BLaER1 (cell line): Measurements from ENCODE around the gene FAM186B.

ENCODE experiments used
- H3K27ac ChIP-seq: shearing (Covaris generic); formaldehyde crosslinking; 2 replicates; pipeline ENCODE4 v1.8.1; 2022
- H3K27me3 ChIP-seq: shearing (Covaris generic); formaldehyde crosslinking; 2 replicates; pipeline ENCODE4 v1.8.1; 2022
- H3K36me3 ChIP-seq: shearing (Covaris generic); formaldehyde crosslinking; 2 replicates; pipeline ENCODE4 v1.8.1; 2022
- H3K4me1 ChIP-seq: shearing (Covaris generic); formaldehyde crosslinking; 2 replicates; pipeline ENCODE4 v1.8.1; 2022
- H3K4me2 ChIP-seq: shearing (Covaris generic); formaldehyde crosslinking; 2 replicates; pipeline ENCODE4 v1.8.1; 2022
- H3K4me3 ChIP-seq: shearing (Covaris generic); formaldehyde crosslinking; 2 replicates; pipeline ENCODE4 v1.8.1; 2022
- H3K9ac ChIP-seq: shearing (Covaris generic); formaldehyde crosslinking; 2 replicates; pipeline ENCODE4 v1.8.1; 2022
- H3K9me3 ChIP-seq: shearing (Covaris generic); formaldehyde crosslinking; 2 replicates; pipeline ENCODE4 v1.8.1; 2022
- H4K20me1 ChIP-seq: shearing (Covaris generic); formaldehyde crosslinking; 2 replicates; pipeline ENCODE4 v1.8.1; 2022
- Cebpa-rat ChIP-seq: shearing (Covaris generic); IDR thresholded peaks from 2 replicates; pipeline ENCODE4 v1.8.1; 2022

The FAM186B gene

DNA sequence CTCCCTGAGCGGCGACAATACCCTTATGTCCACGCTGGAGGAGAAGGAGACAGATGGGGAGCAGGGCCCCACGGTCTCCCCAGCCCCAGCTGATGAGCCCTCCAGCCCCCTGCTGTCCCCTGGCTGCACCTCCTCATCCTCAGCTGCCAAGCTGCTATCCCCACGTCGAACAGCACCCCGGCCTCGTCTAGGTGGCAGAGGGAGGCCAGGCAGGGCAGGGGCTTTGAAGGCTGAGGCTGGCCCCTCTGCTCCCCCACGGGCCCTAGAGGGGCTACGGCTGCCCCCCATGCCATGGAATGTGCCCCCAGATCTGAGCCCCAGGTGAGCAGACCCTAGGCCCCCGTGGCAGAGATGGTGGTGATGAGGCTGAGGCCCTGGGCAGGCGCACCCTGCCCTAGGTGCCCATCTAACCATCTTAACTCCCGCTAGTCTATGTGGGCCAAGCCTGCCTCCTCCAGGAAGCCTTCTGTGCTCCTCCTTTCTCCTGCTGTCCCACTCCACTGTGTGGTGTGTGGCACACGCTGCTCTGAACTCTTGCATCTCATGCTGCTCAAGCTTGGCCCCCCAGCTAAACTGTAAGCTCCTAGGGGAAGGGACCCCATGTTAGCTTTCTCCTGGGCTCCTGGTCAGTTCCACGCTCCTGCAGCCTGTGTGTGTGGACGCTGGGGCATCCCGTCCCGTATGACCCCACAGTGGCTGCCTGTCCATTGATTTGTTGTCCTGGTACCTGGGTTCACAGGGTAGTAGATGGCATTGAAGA is 49.6 kb downstream of the FAM186B start:
- H3K4me1 ChIP-seq = peaks cover 26% of the 10 kb centered on the region
- H4K20me1 ChIP-seq = no peaks in the 10 kb centered on the region
- no peak overlapping the region for H3K9ac ChIP-seq
- H3K9me3 ChIP-seq = no peaks in the 10 kb centered on the region
- no peak overlapping the region for H3K4me2 ChIP-seq
- peaks cover 54% of the 10 kb centered on the region for H3K36me3 ChIP-seq
- no peak for TF ChIP-seq Cebpa-rat
- no peak overlapping the region for H3K4me3 ChIP-seq
- no peaks in the 10 kb centered on the region for H3K27me3 ChIP-seq
- H3K27ac ChIP-seq = no peak overlapping the region

DNA sequence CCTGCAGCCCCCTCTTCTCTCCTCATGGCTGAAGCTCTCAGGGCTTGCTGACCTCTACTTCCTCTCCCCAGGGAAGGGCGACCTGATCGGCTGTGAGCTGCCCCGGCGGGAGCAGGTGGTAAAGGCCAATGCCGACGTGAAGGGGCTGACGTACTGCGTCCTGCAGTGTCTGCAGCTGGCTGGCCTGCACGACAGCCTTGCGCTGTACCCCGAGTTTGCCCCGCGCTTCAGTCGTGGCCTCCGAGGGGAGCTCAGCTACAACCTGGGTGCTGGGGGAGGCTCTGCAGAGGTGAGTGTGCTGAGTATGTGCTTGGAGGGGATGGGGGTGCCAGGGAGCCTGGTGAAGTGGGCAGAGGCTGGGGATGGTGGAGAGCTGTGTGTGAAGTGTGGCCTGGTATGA is 51.2 kb downstream of the FAM186B start:
- peaks cover 29% of the 10 kb centered on the region for H3K4me1 ChIP-seq
- no peak overlapping the region for H3K4me3 ChIP-seq
- TF ChIP-seq Cebpa-rat = no peak
- H3K9me3 ChIP-seq = no peaks in the 10 kb centered on the region
- no peak overlapping the region for H3K27ac ChIP-seq
- peak overlapping the region; percentile 10 for H3K4me2 ChIP-seq
- peaks cover 38% of the 10 kb centered on the region for H3K36me3 ChIP-seq
- no peaks in the 10 kb centered on the region for H4K20me1 ChIP-seq
- H3K9ac ChIP-seq = no peak overlapping the region
- peaks cover 6% of the 10 kb centered on the region for H3K27me3 ChIP-seq

DNA sequence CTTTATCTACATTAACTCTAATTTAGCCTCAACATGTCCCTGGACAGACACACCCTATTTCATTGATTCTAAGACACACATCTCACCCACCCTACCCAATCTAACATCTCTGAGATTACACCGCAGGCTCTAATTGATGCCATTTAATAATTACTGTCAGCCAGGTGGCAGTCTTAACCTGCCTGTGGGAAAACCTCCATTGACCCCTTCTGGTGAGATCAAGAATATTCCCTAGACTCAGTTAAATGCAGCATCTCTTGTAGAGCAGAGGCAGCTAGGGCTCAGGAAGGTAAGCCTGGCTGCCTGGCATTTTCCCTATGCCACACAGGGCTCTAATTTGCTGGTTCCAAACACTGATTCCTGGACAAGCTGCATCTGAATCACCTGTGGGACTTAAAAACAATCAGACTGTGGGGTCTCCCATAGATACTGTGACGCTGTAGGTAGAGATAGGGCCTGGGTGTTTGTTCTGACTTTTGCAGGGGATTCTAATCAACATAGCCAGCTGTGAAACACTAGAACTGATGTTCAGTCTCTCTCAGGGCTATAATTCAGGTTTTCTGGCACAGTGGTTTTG is 51.8 kb downstream of the FAM186B start:
- peaks cover 32% of the 10 kb centered on the region for H3K36me3 ChIP-seq
- no peak overlapping the region for H3K9ac ChIP-seq
- no peaks in the 10 kb centered on the region for H4K20me1 ChIP-seq
- no peak overlapping the region for H3K27ac ChIP-seq
- no peak for TF ChIP-seq Cebpa-rat
- H3K9me3 ChIP-seq = no peaks in the 10 kb centered on the region
- H3K4me3 ChIP-seq = no peak overlapping the region
- peak overlapping the region; percentile 10; the same call in 1 of the 2 replicates for H3K4me2 ChIP-seq
- peaks cover 36% of the 10 kb centered on the region for H3K4me1 ChIP-seq
- H3K27me3 ChIP-seq = peaks cover 12% of the 10 kb centered on the region

DNA sequence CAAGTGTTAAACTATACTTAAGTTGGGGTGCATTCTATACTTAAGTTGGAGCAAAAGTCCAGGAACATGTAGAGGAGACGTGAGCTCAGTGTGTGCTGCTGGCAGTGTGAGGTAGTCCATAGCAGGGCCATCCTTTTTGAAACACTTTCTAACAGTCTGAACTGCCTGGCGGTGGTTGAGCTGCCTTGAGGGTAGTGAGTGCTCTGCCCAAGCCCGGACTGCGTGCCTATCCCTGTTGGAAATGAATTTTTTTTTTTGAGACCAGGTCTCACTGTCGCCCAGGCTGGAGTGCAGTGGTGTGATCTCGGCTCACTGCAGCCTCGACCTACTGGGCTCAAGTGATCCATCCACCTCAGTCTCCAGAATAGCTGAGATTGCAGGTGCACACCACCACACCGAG is 52.5 kb downstream of the FAM186B start:
- no peak for TF ChIP-seq Cebpa-rat
- H3K27ac ChIP-seq = no peak overlapping the region
- peaks cover 38% of the 10 kb centered on the region for H3K4me1 ChIP-seq
- peaks cover 19% of the 10 kb centered on the region for H3K27me3 ChIP-seq
- no peaks in the 10 kb centered on the region for H3K9me3 ChIP-seq
- peak overlapping the region; percentile 56 for H3K4me2 ChIP-seq
- H3K9ac ChIP-seq = no peak overlapping the region
- H4K20me1 ChIP-seq = no peaks in the 10 kb centered on the region
- no peak overlapping the region for H3K4me3 ChIP-seq
- peaks cover 24% of the 10 kb centered on the region for H3K36me3 ChIP-seq

DNA sequence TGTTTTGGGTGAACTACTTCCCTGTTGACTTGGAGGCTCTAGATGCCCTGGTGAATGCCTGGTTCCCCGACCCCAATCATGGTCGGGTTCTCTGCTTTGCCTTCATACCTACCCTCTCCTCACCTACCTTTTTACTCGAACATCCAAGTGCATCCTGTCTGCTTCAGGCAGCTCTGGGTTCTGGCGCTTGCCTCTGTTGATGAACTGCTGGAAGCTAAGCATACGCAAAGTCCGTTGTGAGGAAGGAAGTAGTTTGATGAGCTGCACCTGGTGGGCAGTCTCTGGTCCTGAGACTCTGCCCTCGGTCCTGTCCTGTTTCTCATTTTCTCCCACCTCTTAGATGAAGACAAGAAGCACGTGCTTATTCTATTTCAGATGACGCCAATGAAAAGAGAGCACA is 53.0 kb downstream of the FAM186B start:
- no peaks in the 10 kb centered on the region for H4K20me1 ChIP-seq
- no peak overlapping the region for H3K4me3 ChIP-seq
- H3K27ac ChIP-seq = no peak overlapping the region
- no peak for TF ChIP-seq Cebpa-rat
- peak overlapping the region; percentile 56 for H3K4me2 ChIP-seq
- H3K27me3 ChIP-seq = peaks cover 24% of the 10 kb centered on the region
- peaks cover 38% of the 10 kb centered on the region for H3K4me1 ChIP-seq
- peaks cover 20% of the 10 kb centered on the region for H3K36me3 ChIP-seq
- H3K9me3 ChIP-seq = no peaks in the 10 kb centered on the region
- H3K9ac ChIP-seq = no peak overlapping the region

DNA sequence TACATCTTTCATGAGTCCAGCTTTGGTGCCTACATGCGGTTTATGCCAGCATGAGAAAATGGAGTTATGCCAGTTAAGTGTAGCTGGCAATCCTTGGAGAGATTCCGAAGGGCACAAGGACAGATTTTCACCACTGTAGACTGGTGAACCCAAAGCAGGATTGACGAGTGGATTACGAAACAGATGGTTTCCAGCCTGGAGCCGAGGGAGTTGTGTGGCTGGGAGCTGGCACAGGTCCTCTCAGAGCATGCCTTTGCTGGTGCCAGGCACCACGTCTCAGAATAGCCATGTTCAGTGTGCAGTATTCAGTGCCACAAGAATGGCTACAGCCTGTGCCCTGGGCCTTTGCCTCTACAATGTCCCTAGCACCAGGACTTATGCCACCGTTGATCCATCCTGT is 53.4 kb downstream of the FAM186B start:
- Histone ChIP-seq H3K9me3 (no peaks in the 10 kb centered on the region), H3K27ac (no peak overlapping the region), H3K4me1 (peaks cover 38% of the 10 kb centered on the region), H4K20me1 (no peaks in the 10 kb centered on the region), H3K4me3 (no peak overlapping the region), H3K27me3 (peaks cover 28% of the 10 kb centered on the region), H3K4me2 (peak overlapping the region; percentile 56), H3K36me3 (peaks cover 16% of the 10 kb centered on the region), H3K9ac (no peak overlapping the region)
- TF ChIP-seq Cebpa-rat = 0 out of 2 replicates have a peak, but pooled peaks have one; percentile 12

DNA sequence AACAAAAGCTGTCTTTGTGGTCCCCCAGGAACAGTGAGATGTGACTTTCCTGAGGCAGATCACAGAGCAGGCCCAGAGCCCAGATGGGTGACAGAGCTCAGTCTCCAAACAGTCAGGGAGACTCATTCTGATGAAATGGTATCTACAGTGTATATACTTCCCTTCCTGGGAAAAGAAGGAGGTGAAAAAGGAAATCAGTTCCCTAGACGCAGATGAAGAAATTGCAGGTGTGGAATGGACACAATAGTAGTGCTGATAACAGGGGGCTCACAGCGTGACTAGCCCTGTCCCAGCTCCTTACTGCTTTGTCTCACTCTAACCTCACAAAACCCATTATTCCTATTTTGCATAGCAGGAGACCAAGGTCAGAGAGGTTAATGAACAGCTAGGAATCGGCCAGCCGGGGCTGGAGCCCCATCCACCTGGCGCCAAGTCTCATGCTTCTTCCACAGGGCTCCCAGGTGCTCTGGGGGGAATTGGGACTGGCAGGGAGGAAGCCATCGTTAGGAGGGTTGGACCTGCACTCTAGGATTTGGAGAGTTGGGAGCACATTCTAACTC is 54.7 kb downstream of the FAM186B start:
- Histone ChIP-seq H3K4me2 (no peak overlapping the region), H3K9ac (no peak overlapping the region), H3K4me1 (peaks cover 38% of the 10 kb centered on the region), H3K27me3 (peaks cover 33% of the 10 kb centered on the region), H3K36me3 (peaks cover 3% of the 10 kb centered on the region), H3K9me3 (no peaks in the 10 kb centered on the region), H3K27ac (no peak overlapping the region), H4K20me1 (no peaks in the 10 kb centered on the region), H3K4me3 (no peak overlapping the region)
- no peak for TF ChIP-seq Cebpa-rat

DNA sequence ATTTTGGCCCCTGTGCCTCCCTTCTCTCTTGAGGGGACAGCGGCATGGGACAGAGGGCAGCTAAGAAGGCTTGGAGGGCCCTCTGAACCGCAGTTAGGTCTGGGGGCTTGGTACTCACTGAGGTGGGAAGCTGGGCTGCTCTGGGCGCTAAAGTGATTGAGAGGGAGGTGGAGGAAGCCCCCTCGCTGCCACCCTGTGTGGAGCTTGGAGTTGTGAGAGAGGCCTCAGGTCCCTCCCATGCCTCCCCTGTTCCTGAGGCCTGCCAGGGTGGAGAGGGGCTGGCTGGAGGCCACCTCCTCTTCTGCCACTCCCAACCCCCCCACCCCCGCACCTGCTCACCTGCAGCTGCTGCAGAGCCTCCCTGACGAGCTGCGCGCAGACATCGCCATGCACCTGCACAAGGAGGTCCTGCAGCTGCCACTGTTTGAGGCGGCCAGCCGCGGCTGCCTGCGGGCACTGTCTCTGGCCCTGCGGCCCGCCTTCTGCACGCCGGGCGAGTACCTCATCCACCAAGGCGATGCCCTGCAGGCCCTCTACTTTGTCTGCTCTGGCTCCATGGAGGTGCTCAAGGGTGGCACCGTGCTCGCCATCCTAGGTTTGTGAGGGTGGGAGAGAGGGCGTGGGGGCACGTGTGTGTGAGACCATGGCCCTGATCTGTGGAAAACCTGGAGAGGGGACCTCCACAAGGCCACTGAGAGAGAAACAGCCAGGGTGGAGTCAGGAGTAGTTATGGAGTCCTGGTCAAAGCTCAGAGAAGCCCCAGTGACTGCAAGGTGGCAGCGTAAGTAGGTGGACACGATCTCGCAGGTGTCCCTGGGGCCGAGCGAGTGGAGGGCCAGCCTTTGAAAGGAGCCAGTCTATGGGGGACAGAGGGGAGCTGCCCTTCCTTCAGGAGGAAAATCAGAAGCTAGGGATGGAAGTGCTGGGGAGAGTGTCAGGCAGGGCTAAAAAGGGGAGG is 55.4 kb downstream of the FAM186B start:
- no peaks in the 10 kb centered on the region for H3K9me3 ChIP-seq
- no peak overlapping the region for H3K4me3 ChIP-seq
- H3K27ac ChIP-seq = no peak overlapping the region
- H3K27me3 ChIP-seq = peaks cover 33% of the 10 kb centered on the region
- TF ChIP-seq Cebpa-rat = no peak
- no peaks in the 10 kb centered on the region for H3K36me3 ChIP-seq
- H3K4me1 ChIP-seq = peaks cover 38% of the 10 kb centered on the region
- no peak overlapping the region for H3K9ac ChIP-seq
- H3K4me2 ChIP-seq = peak overlapping the region; percentile 74; the same call in 1 of the 2 replicates
- H4K20me1 ChIP-seq = no peaks in the 10 kb centered on the region

DNA sequence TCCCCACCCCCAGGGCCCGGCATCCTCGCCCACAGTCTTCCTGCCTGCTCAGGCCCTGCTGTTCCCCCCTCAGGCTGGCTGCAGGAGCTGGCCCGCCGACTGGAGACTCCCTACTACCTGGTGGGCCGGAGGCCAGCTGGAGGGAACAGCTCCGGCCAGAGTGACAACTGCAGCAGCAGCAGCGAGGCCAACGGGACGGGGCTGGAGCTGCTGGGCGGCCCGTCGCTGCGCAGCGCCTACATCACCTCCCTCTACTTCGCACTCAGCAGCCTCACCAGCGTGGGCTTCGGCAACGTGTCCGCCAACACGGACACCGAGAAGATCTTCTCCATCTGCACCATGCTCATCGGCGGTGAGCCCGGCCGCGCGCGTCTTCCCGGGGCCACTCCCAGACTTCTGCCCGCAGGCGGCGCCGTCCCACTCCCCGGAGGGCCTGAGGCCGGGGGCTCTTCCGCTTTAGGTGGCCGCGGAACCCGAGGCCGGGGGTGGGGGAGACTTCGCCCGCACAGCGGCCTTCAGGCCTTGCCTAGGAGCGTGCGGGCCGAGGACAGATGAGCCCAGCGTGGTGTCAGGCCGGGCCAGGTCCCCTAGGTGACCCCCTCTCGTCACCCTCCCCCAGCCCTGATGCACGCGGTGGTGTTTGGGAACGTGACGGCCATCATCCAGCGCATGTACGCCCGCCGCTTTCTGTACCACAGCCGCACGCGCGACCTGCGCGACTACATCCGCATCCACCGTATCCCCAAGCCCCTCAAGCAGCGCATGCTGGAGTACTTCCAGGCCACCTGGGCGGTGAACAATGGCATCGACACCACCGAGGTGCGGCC is 56.4 kb downstream of the FAM186B start:
- Histone ChIP-seq H3K9me3 (no peaks in the 10 kb centered on the region), H3K36me3 (no peaks in the 10 kb centered on the region), H3K27ac (no peak overlapping the region), H4K20me1 (no peaks in the 10 kb centered on the region), H3K4me2 (peak overlapping the region; percentile 74), H3K27me3 (peaks cover 33% of the 10 kb centered on the region), H3K9ac (no peak overlapping the region), H3K4me3 (peak overlapping the region; percentile 46), H3K4me1 (peaks cover 34% of the 10 kb centered on the region)
- no peak for TF ChIP-seq Cebpa-rat
